Erythroblast (primary cell): ENCODE data around the gene LRFN2.

ENCODE experiments used
- GATA1 ChIP-seq: IDR thresholded peaks from 2 replicates; pipeline ENCODE4 v1.6.1; 2011; ENCODE audit warnings: low read depth, mild to moderate bottlenecking, control low read depth, low read length, moderate library complexity
- POLR2A ChIP-seq: IDR thresholded peaks from 2 replicates; pipeline ENCODE4 v1.6.1; 2011; ENCODE audit warnings: mild to moderate bottlenecking, low read length

DNA sequence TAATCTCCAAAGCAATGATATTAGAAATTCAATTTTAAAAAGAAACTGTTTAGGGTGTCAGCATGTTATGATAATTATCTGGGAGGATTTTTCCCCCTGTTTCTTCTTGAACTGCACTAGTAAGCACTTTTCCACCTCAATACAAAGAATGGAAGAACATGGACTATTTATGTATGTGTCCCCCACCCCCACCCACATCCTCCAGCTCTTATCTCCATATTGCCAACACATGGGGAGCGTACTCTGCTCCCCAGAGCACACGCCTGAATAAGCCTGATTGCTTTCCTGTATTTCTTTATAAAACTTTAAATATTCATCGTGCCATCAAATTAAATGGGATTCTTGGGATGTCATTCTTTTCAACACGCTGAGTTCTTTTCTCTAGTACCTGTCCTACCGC, 11.4 kb upstream of the LRFN2 start:
- TF ChIP-seq POLR2A (no peak), GATA1 (no peak)
